ENCODE results near the gene LRRC72.

GRCh38 chr7:16611711-16612110, 85.1 kb downstream of the LRRC72 start:
- TF ChIP-seq, protein P1, sequence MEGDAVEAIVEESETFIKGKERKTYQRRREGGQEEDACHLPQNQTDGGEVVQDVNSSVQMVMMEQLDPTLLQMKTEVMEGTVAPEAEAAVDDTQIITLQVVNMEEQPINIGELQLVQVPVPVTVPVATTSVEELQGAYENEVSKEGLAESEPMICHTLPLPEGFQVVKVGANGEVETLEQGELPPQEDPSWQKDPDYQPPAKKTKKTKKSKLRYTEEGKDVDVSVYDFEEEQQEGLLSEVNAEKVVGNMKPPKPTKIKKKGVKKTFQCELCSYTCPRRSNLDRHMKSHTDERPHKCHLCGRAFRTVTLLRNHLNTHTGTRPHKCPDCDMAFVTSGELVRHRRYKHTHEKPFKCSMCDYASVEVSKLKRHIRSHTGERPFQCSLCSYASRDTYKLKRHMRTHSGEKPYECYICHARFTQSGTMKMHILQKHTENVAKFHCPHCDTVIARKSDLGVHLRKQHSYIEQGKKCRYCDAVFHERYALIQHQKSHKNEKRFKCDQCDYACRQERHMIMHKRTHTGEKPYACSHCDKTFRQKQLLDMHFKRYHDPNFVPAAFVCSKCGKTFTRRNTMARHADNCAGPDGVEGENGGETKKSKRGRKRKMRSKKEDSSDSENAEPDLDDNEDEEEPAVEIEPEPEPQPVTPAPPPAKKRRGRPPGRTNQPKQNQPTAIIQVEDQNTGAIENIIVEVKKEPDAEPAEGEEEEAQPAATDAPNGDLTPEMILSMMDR (IDR thresholded peaks at IDR 0.05): no peak
- no peak for TF ChIP-seq POLR2AphosphoS5 (IDR thresholded peaks at IDR 0.05)
- no peak for TF ChIP-seq POLR2A (IDR thresholded peaks at IDR 0.05)

All from prostate gland (tissue), 2 donors.